ENCODE results near the gene SRC. TPM values are rescaled to one million over a fixed set of nuclear protein-coding genes. Genes with fewer than 3 reads are reported as not detected.

Gene SRC
- total and polyA plus RNA-seq, 2 donors (not counting 3 experiments of a cell fraction or from before 2014, with no cell fraction given) = 22.6 to 29.4 TPM

- TF ChIP-seq GATA2 (IDR thresholded peaks at IDR 0.05; ENCODE audit: insufficient read depth, insufficient read length, low read depth, low read length) (no peak), JUN (IDR thresholded peaks at IDR 0.05; ENCODE audit: borderline replicate concordance, insufficient read depth, insufficient read length, low read depth) (no peak), EZH2 (IDR thresholded peaks at IDR 0.05; ENCODE audit: borderline replicate concordance, low read depth, low read length, severe bottlenecking) (no peak), POLR2AphosphoS5 (IDR thresholded peaks at IDR 0.05; ENCODE audit: insufficient read depth, low read depth, low read length) (no peak), POLR2A (IDR thresholded peaks at IDR 0.05; ENCODE audit: low read depth, low read length) (no peak), FOS (IDR thresholded peaks at IDR 0.05; ENCODE audit: borderline replicate concordance, insufficient read depth, low read length) (no peak), MYC (IDR thresholded peaks at IDR 0.05; ENCODE audit: low read depth, low read length) (no peak), CTCF (IDR thresholded peaks at IDR 0.05; ENCODE audit: extremely low read depth in 1 of 2, insufficient read depth in 1 of 2, low read depth in 1 of 2, low read length in 2 of 2) (no peak), MAX (IDR thresholded peaks at IDR 0.05; ENCODE audit: insufficient read depth, insufficient read length) (no peak)
- H3K27me3 ChIP-seq (ENCODE audit: control insufficient read depth in 2 of 2, insufficient read depth in 2 of 2, low read length in 2 of 2) = peaks cover 2 to 8% of the 10 kb centered on the region in 2 experiments
- H3K79me2 ChIP-seq (ENCODE audit: control insufficient read depth, insufficient read depth, low read length) = no peaks in the 10 kb centered on the region
- no peaks in the 10 kb centered on the region for H3K4me1 ChIP-seq (ENCODE audit: control insufficient read depth, extremely low read depth, insufficient read depth, low read length)
- no peak overlapping the region for H3K9ac ChIP-seq (replicated peaks; ENCODE audit: extremely low read depth, insufficient read depth, low read length)
- FAIRE-seq (no peak), DNase-seq (ENCODE audit: low read depth, low spot score) (no peak)
- H3K9me3 ChIP-seq (replicated peaks; ENCODE audit: control insufficient read depth, insufficient read depth, low read length) = no peaks in the 10 kb centered on the region
- H3K27ac ChIP-seq (ENCODE audit: insufficient read depth, low read depth, low read length) = no peak overlapping the region
- ChIA-PET CTCF (no interaction called here), POLR2A (no interaction called here)
- H4K20me1 ChIP-seq (replicated peaks; ENCODE audit: control insufficient read depth, extremely low read depth, insufficient read depth, low read length) = no peaks in the 10 kb centered on the region
- H2AFZ ChIP-seq (ENCODE audit: low read depth, low read length) = no peak overlapping the region
- dilution Hi-C loops (cut with MboI; ENCODE audit: extremely low pct_ligation_motif_present, low sequenced_read_pairs) (no loop called here), intact Hi-C loops (cut with micrococcal nuclease) (no loop called here)
- H3K36me3 ChIP-seq (ENCODE audit: control insufficient read depth in 2 of 2, extremely low read depth in 1 of 2, insufficient read depth in 2 of 2, low read length in 2 of 2) = no peaks in the 10 kb centered on the region
- no peak overlapping the region for H3K4me2 ChIP-seq (ENCODE audit: insufficient read depth, low read length)
- H3K4me3 ChIP-seq (replicated peaks in 1 of 3; ENCODE audit: insufficient read depth in 1 of 3, low read depth in 1 of 3, low read length in 3 of 3) = no peak overlapping the region
- BruUV-seq (replicated peaks) = no TSS peak
- H3K9me1 ChIP-seq (replicated peaks; ENCODE audit: control insufficient read depth, extremely low read depth, insufficient read depth, low read length) = no peaks in the 10 kb centered on the region
Measured at GRCh38 chr20:37435607-37436006, 89.7 kb downstream of the SRC start.

Measured in endothelial cell of umbilical vein (primary cell).